Lower leg skin (tissue), 3 donors: Measurements from ENCODE around the gene EBF3.

Source experiments
- POLR2A ChIP-seq, 2 donors: fragments of 450-650 bp; IDR thresholded peaks; one replicate each; pipeline ENCODE4 v1.6.1; 2016 to 2017; ENCODE audit warnings: antibody characterized with exemption in 2 of 2, mild to moderate bottlenecking in 1 of 2, moderate library complexity in 1 of 2
- TF ChIP-seq, protein P1 (sequence below), 3 donors: fragments of 450-650 bp; IDR thresholded peaks; one replicate each; pipeline ENCODE4 v1.5.1; 2016; ENCODE audit warnings: antibody characterized with exemption in 3 of 3, mild to moderate bottlenecking in 3 of 3, moderate library complexity in 2 of 3

DNA sequence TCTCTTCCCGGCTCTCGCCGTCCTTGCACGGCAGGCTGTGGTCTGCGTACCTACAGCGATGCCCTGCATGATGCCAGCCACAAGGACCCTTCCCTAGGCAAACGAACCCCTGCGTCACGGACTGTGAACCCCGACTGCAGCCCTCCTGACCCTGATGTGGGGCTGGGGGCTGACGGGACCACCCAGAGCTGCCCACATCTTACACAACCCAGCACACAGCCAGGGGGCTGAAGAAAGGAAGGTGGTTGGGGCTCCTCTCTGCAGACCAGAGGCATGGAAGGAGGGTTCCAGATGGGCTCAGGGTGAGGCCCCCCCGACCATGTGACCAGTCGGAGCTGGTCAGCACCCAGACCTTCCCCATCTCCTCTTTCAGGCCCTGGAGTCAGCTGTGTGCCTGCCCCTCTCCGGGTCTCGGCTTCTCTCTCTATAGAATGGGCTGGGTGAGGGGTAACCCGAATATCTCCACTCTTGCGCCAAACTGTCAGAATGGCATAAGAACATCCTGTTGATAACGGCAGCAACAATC lies 41.4 kb downstream of the EBF3 start:
- TF ChIP-seq POLR2A (IDR thresholded peaks at IDR 0.05) = no peak
- TF ChIP-seq, protein P1, sequence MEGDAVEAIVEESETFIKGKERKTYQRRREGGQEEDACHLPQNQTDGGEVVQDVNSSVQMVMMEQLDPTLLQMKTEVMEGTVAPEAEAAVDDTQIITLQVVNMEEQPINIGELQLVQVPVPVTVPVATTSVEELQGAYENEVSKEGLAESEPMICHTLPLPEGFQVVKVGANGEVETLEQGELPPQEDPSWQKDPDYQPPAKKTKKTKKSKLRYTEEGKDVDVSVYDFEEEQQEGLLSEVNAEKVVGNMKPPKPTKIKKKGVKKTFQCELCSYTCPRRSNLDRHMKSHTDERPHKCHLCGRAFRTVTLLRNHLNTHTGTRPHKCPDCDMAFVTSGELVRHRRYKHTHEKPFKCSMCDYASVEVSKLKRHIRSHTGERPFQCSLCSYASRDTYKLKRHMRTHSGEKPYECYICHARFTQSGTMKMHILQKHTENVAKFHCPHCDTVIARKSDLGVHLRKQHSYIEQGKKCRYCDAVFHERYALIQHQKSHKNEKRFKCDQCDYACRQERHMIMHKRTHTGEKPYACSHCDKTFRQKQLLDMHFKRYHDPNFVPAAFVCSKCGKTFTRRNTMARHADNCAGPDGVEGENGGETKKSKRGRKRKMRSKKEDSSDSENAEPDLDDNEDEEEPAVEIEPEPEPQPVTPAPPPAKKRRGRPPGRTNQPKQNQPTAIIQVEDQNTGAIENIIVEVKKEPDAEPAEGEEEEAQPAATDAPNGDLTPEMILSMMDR (IDR thresholded peaks at IDR 0.05) = no peak
